Activated naive CD8-positive, alpha-beta T cell treated with anti-CD3 and anti-CD28 coated beads for 36 hours (primary cell): ENCODE results near the gene INTS2. TPM values are rescaled to one million over a fixed set of nuclear protein-coding genes. Genes with fewer than 3 reads are reported as not detected.
"Not testable (repeated sequence)": the region's sequence is repeated elsewhere in the genome, so short reads cannot be mapped to it uniquely, and the experiment has no call there.

ENCODE experiments used
- DNase-seq: peaks from one replicate; pipeline ENCODE4 v3.0.0; 2021
- H3K27ac Mint-ChIP-seq: one replicate; pipeline ENCODE4 v1.8.0; 2022; ENCODE audit warnings: mild to moderate bottlenecking, moderate library complexity, mixed read lengths
- H3K27me3 Mint-ChIP-seq: one replicate; pipeline ENCODE4 v1.8.0; 2022; ENCODE audit warnings: mild to moderate bottlenecking, mixed read lengths
- H3K36me3 Mint-ChIP-seq: one replicate; pipeline ENCODE4 v1.8.0; 2021; ENCODE audit warnings: mild to moderate bottlenecking, mixed read lengths
- H3K4me1 Mint-ChIP-seq: one replicate; pipeline ENCODE4 v1.8.0; 2021; ENCODE audit warnings: mixed read lengths
- H3K4me3 Mint-ChIP-seq: one replicate; pipeline ENCODE4 v1.8.0; 2022; ENCODE audit warnings: mild to moderate bottlenecking, moderate library complexity, mixed read lengths
- H3K9me3 Mint-ChIP-seq: one replicate; pipeline ENCODE4 v1.8.0; 2022; ENCODE audit warnings: mixed read lengths
- total RNA-seq, 2 experiments: library from RNA; stranded (reverse); gene quantifications; one replicate each; pipeline ENCODE4 v1.2.3, GENCODE V29; 2021

INTS2 gene
- total RNA-seq, 2 experiments from 2014 or later: 24.3 to 26.2 TPM

GRCh38 chr17:61875804-61876203 is 52.0 kb downstream of the INTS2 start:
- H3K36me3 Mint-ChIP-seq: peaks cover 14% of the 10 kb centered on the region
- no peak for DNase-seq
- H3K4me1 Mint-ChIP-seq: no peaks in the 10 kb centered on the region
- no peak overlapping the region for H3K27ac Mint-ChIP-seq
- H3K9me3 Mint-ChIP-seq: no peaks in the 10 kb centered on the region
- no peaks in the 10 kb centered on the region for H3K27me3 Mint-ChIP-seq
- no peak overlapping the region for H3K4me3 Mint-ChIP-seq

- Mint-ChIP-seq H3K27ac (no peak overlapping the region), H3K4me1 (no peaks in the 10 kb centered on the region), H3K27me3 (no peaks in the 10 kb centered on the region), H3K9me3 (no peaks in the 10 kb centered on the region), H3K4me3 (no peak overlapping the region), H3K36me3 (peaks cover 14% of the 10 kb centered on the region)
- DNase-seq: no peak
These were observed 52.5 kb downstream of the INTS2 start for GRCh38 chr17:61875285-61875684.

- no peak overlapping the region for H3K4me3 Mint-ChIP-seq
- no peak overlapping the region for H3K27ac Mint-ChIP-seq
- no peak for DNase-seq
These were observed 53.7 kb downstream of the INTS2 start for GRCh38 chr17:61874075-61874474.

GRCh38 chr17:61872099-61872498 is 55.7 kb downstream of the INTS2 start:
- Mint-ChIP-seq H3K27me3 (no peaks in the 10 kb centered on the region), H3K4me3 (no peak overlapping the region), H3K36me3 (peaks cover 17% of the 10 kb centered on the region), H3K4me1 (no peaks in the 10 kb centered on the region), H3K27ac (no peak overlapping the region), H3K9me3 (no peaks in the 10 kb centered on the region)
- DNase-seq: no peak

More at GRCh38 chr17:61874075-61874474, 53.7 kb downstream of the INTS2 start:
- H3K27me3 Mint-ChIP-seq: no peaks in the 10 kb centered on the region
- no peaks in the 10 kb centered on the region for H3K4me1 Mint-ChIP-seq
- peaks cover 21% of the 10 kb centered on the region for H3K36me3 Mint-ChIP-seq
- no peaks in the 10 kb centered on the region for H3K9me3 Mint-ChIP-seq

GRCh38 chr17:61869138-61869537 is 58.6 kb downstream of the INTS2 start:
- Mint-ChIP-seq H3K9me3 (no peaks in the 10 kb centered on the region), H3K27ac (no peak overlapping the region), H3K4me3 (no peak overlapping the region), H3K36me3 (peaks cover 13% of the 10 kb centered on the region), H3K27me3 (no peaks in the 10 kb centered on the region), H3K4me1 (peaks cover 3% of the 10 kb centered on the region)
- no peak for DNase-seq

- peaks cover 10% of the 10 kb centered on the region for H3K36me3 Mint-ChIP-seq
- H3K4me1 Mint-ChIP-seq: peaks cover 6% of the 10 kb centered on the region
- DNase-seq: no peak
- no peak overlapping the region for H3K27ac Mint-ChIP-seq
- H3K9me3 Mint-ChIP-seq: no peaks in the 10 kb centered on the region
- no peaks in the 10 kb centered on the region for H3K27me3 Mint-ChIP-seq
- H3K4me3 Mint-ChIP-seq: no peak overlapping the region
These were observed 59.7 kb downstream of the INTS2 start for GRCh38 chr17:61868074-61868473.

- Mint-ChIP-seq H3K9me3 (no peaks in the 10 kb centered on the region), H3K27ac (no peak overlapping the region), H3K36me3 (peaks cover 10% of the 10 kb centered on the region), H3K4me3 (no peak overlapping the region), H3K4me1 (peaks cover 13% of the 10 kb centered on the region), H3K27me3 (no peaks in the 10 kb centered on the region)
- DNase-seq: no peak
These were observed 60.7 kb downstream of the INTS2 start for GRCh38 chr17:61867033-61867432.

- H3K4me1 Mint-ChIP-seq: peaks cover 25% of the 10 kb centered on the region
- H3K27ac Mint-ChIP-seq: peak overlapping the region; percentile 95
- peak overlapping the region; percentile 96 for H3K4me3 Mint-ChIP-seq
- no peak for DNase-seq
- H3K27me3 Mint-ChIP-seq: no peaks in the 10 kb centered on the region
- peaks cover 12% of the 10 kb centered on the region for H3K36me3 Mint-ChIP-seq
- no peaks in the 10 kb centered on the region for H3K9me3 Mint-ChIP-seq
These were observed 64.0 kb downstream of the INTS2 start for GRCh38 chr17:61863801-61864126.

- Mint-ChIP-seq H3K4me3 (peak within 1 kb of the TSS; percentile 96), H3K27me3 (no peaks in the 10 kb centered on the region), H3K9me3 (no peaks in the 10 kb centered on the region), H3K36me3 (peaks cover 12% of the 10 kb centered on the region), H3K4me1 (peaks cover 25% of the 10 kb centered on the region), H3K27ac (peak within 1 kb of the TSS; percentile 95)
- DNase-seq: peak; percentile 90
These were observed 64.6 kb downstream of the INTS2 start, which contains the start of gene BRIP1 for GRCh38 chr17:61862975-61863800. Gene BRIP1 (minus strand): TSS chr17:61863528. CDS start chr17:61861539, 1,989 bp downstream.

- Mint-ChIP-seq H3K4me1 (peaks cover 25% of the 10 kb centered on the region), H3K36me3 (peaks cover 12% of the 10 kb centered on the region), H3K9me3 (no peaks in the 10 kb centered on the region), H3K27me3 (no peaks in the 10 kb centered on the region), H3K27ac (peak overlapping the region; percentile 95), H3K4me3 (peak overlapping the region; percentile 96)
- DNase-seq: no peak
These were observed 65.6 kb downstream of the INTS2 start for GRCh38 chr17:61862105-61862574.

GRCh38 chr17:61860397-61860796 is 67.4 kb downstream of the INTS2 start:
- Mint-ChIP-seq H3K4me1 (peaks cover 25% of the 10 kb centered on the region), H3K36me3 (peaks cover 16% of the 10 kb centered on the region)
- H3K4me3 Mint-ChIP-seq, H3K9me3 Mint-ChIP-seq, DNase-seq, H3K27ac Mint-ChIP-seq, H3K27me3 Mint-ChIP-seq: not testable (repeated sequence)

GRCh38 chr17:61856035-61856434 is 71.7 kb downstream of the INTS2 start:
- no peaks in the 10 kb centered on the region for H3K27me3 Mint-ChIP-seq
- peaks cover 7% of the 10 kb centered on the region for H3K4me1 Mint-ChIP-seq
- H3K4me3 Mint-ChIP-seq: no peak overlapping the region
- no peaks in the 10 kb centered on the region for H3K9me3 Mint-ChIP-seq
- no peak for DNase-seq
- H3K36me3 Mint-ChIP-seq: peaks cover 38% of the 10 kb centered on the region
- no peak overlapping the region for H3K27ac Mint-ChIP-seq

- Mint-ChIP-seq H3K27ac (no peak overlapping the region), H3K27me3 (no peaks in the 10 kb centered on the region)
These were observed 74.9 kb downstream of the INTS2 start for GRCh38 chr17:61852857-61853256.

GRCh38 chr17:61849674-61850073 is 78.1 kb downstream of the INTS2 start:
- no peak overlapping the region for H3K4me3 Mint-ChIP-seq
- peaks cover 36% of the 10 kb centered on the region for H3K36me3 Mint-ChIP-seq
- DNase-seq: no peak
- H3K4me1 Mint-ChIP-seq: peaks cover 1% of the 10 kb centered on the region
- H3K9me3 Mint-ChIP-seq: no peaks in the 10 kb centered on the region
- H3K27me3 Mint-ChIP-seq: no peaks in the 10 kb centered on the region
- no peak overlapping the region for H3K27ac Mint-ChIP-seq

More at GRCh38 chr17:61852857-61853256, 74.9 kb downstream of the INTS2 start:
- peaks cover 33% of the 10 kb centered on the region for H3K36me3 Mint-ChIP-seq
- H3K4me1 Mint-ChIP-seq: peaks cover 2% of the 10 kb centered on the region
- H3K4me3 Mint-ChIP-seq: no peak overlapping the region
- no peak for DNase-seq
- no peaks in the 10 kb centered on the region for H3K9me3 Mint-ChIP-seq

GRCh38 chr17:61848896-61849295 is 78.9 kb downstream of the INTS2 start:
- Mint-ChIP-seq H3K27me3 (no peaks in the 10 kb centered on the region), H3K27ac (no peak overlapping the region), H3K36me3 (peaks cover 36% of the 10 kb centered on the region), H3K4me1 (no peaks in the 10 kb centered on the region), H3K4me3 (no peak overlapping the region), H3K9me3 (no peaks in the 10 kb centered on the region)
- no peak for DNase-seq

GRCh38 chr17:61848247-61848646 is 79.5 kb downstream of the INTS2 start:
- Mint-ChIP-seq H3K4me3 (no peak overlapping the region), H3K36me3 (peaks cover 37% of the 10 kb centered on the region), H3K27ac (no peak overlapping the region), H3K27me3 (no peaks in the 10 kb centered on the region), H3K4me1 (no peaks in the 10 kb centered on the region), H3K9me3 (no peaks in the 10 kb centered on the region)
- no peak for DNase-seq
